Lung (tissue), 12 donors: Measurements from ENCODE around the gene LCN2. TPM values are rescaled to one million over a fixed set of nuclear protein-coding genes. Genes with fewer than 3 reads are reported as not detected.

ENCODE experiments used
- ATAC-seq: fragments of 200-7000 bp; cut with Tn5 transposase; one replicate; pipeline ENCODE4 v1.9.1; 2020; ENCODE audit warnings: moderate number of reproducible peaks; ENCODE audit not compliant: insufficient read depth, low FRiP score
- DNase-seq, 3 donors: peaks; one replicate each; pipeline ENCODE4 v3.0.0-alpha.2; 2013 to 2017
- H3K27ac ChIP-seq, 2 donors: one replicate each; pipeline ENCODE4 v1.5.1; 2013; ENCODE audit warnings: mild to moderate bottlenecking in 2 of 2, moderate library complexity in 2 of 2, control low read depth in 1 of 2, inconsistent platforms in 1 of 2, low read depth in 1 of 2, low read length in 1 of 2
- H3K27me3 ChIP-seq, 3 donors: one replicate each; pipeline ENCODE4 v1.5.1; 2013; ENCODE audit warnings: low read length in 2 of 3; ENCODE audit not compliant: control insufficient read depth in 3 of 3, insufficient read depth in 3 of 3
- H3K36me3 ChIP-seq, 4 donors: one replicate each; pipeline ENCODE4 v1.5.1; 2013; ENCODE audit warnings: low read length in 4 of 4, mild to moderate bottlenecking in 1 of 4, moderate library complexity in 1 of 4; ENCODE audit not compliant: control insufficient read depth in 4 of 4, insufficient read depth in 4 of 4
- H3K4me1 ChIP-seq, 5 donors: one replicate each; pipeline ENCODE4 v1.5.1; 2013; ENCODE audit warnings: low read length in 5 of 5, mild to moderate bottlenecking in 2 of 5, moderate library complexity in 1 of 5; ENCODE audit not compliant: control insufficient read depth in 5 of 5, insufficient read depth in 5 of 5
- H3K4me3 ChIP-seq: one replicate; pipeline ENCODE4 v1.5.1; 2013; ENCODE audit warnings: mild to moderate bottlenecking, control low read depth, moderate library complexity
- H3K9ac ChIP-seq, 2 donors: one replicate each; pipeline ENCODE4 v1.5.1; 2013; ENCODE audit warnings: low read length in 2 of 2, control low read depth in 1 of 2; ENCODE audit not compliant: insufficient read depth in 1 of 2
- H3K9me3 ChIP-seq, 4 donors: one replicate each; pipeline ENCODE4 v1.5.1; 2013; ENCODE audit warnings: low read length in 3 of 4, mild to moderate bottlenecking in 1 of 4, moderate library complexity in 1 of 4; ENCODE audit not compliant: control insufficient read depth in 4 of 4, insufficient read depth in 3 of 4
- CTCF ChIP-seq: IDR thresholded peaks from 2 replicates; pipeline ENCODE4 v1.5.1; 2012; ENCODE audit warnings: mild to moderate bottlenecking; ENCODE audit errors: control extremely low read depth, extremely low read depth
- WGBS, 2 donors: extraction: QIAGEN DNeasy Blood & Tissue Kit; methylation state at CpG; one replicate each; pipeline ENCODE4 v1.1.7; 2013; 5-methylcytosine and 5-hydroxymethylcytosine counted together
- polyA plus RNA-seq, 2 donors: library from polyadenylated mRNA; stranded (reverse); fragments of 200-250 nt; gene quantifications; one replicate each; pipeline ENCODE4 v1.2.1, GENCODE V29; 2013
- total RNA-seq, 2 donors: library from RNA; depleted of rRNA in 1 of 2; stranded (reverse); fragments of >200 nt in 1 of 2; gene quantifications; one replicate each; pipeline ENCODE4 v1.2.1, GENCODE V29; 2014 to 2021
- donor health status: control.
- donor health status: control.
- donor health status: Bipolar disorder and iron deficiency.
- donor health status: healthy.
- donor health status: DM: yes; HTN: yes; CAD: no.

Gene LCN2
- total and polyA plus RNA-seq, 4 donors, result 114 to 842 (median 295) TPM

- no peak for ATAC-seq
- H3K9ac ChIP-seq, result no peak overlapping the region
- WGBS, 2 donors, result 96 to 98% methylated on average over 5 of the region's 5 CpGs
Observed at GRCh38 chr9:128121466-128121810, 27.8 kb upstream of the LCN2 start.

GRCh38 chr9:128121924-128122808 is 27.1 kb upstream of the LCN2 start:
- Histone ChIP-seq H3K27ac (no peak overlapping the region), H3K4me3 (no peak overlapping the region), H3K4me1 (peaks cover 0 to 17% (median 4%) of the 10 kb centered on the region in 5 donors), H3K27me3 (no peaks in the 10 kb centered on the region), H3K9ac (no peak overlapping the region), H3K36me3 (peaks cover 0 to 36% (median 3%) of the 10 kb centered on the region in 4 donors), H3K9me3 (no peaks in the 10 kb centered on the region)
- no peak for TF ChIP-seq CTCF
- DNase-seq (no peak), ATAC-seq (no peak)
- 89 to 95% methylated on average over 27 of the region's 27 CpGs for WGBS, 2 donors

More at GRCh38 chr9:128121466-128121810, 27.8 kb upstream of the LCN2 start:
- Histone ChIP-seq H3K4me3 (no peak overlapping the region), H3K9me3 (no peaks in the 10 kb centered on the region), H3K27me3 (no peaks in the 10 kb centered on the region), H3K4me1 (peaks cover 0 to 13% (median 4%) of the 10 kb centered on the region in 5 donors), H3K27ac (no peak overlapping the region), H3K36me3 (peaks cover 0 to 36% (median 3%) of the 10 kb centered on the region in 4 donors)
- no peak for DNase-seq
- TF ChIP-seq CTCF, result no peak

- H3K4me1 ChIP-seq, result peaks cover 0 to 16% (median 4%) of the 10 kb centered on the region in 5 donors
- H3K27ac ChIP-seq, result no peak overlapping the region
- ATAC-seq, result no peak
- DNase-seq, result no peak
- no peak overlapping the region for H3K9ac ChIP-seq
- 96% methylated on average over 24 of the region's 24 CpGs for WGBS, 2 donors
- no peaks in the 10 kb centered on the region for H3K27me3 ChIP-seq
- peaks cover 0 to 36% (median 3%) of the 10 kb centered on the region in 4 donors for H3K36me3 ChIP-seq
- TF ChIP-seq CTCF, result no peak
- H3K4me3 ChIP-seq, result no peak overlapping the region
- no peaks in the 10 kb centered on the region for H3K9me3 ChIP-seq
Observed at GRCh38 chr9:128122809-128123175, 26.5 kb upstream of the LCN2 start.
